OCI-LY7 (cell line): ENCODE results near the gene TTLL1.

Experiments used
- EZH2phosphoT487 ChIP-seq: fragments of 200-600 bp; sonication (generic); IDR thresholded peaks from 2 replicates; pipeline ENCODE4 v1.6.1; 2018; ENCODE audit warnings: low read depth, borderline replicate concordance, mild to moderate bottlenecking, mixed run types, antibody characterized with exemption, low read length, moderate library complexity, mixed read lengths
- TF ChIP-seq, protein P1 (sequence below): fragments of 200-600 bp; sonication (generic); conservative IDR thresholded peaks from 2 replicates; pipeline ENCODE4 v1.5.1; 2014; ENCODE audit warnings: mild to moderate bottlenecking, antibody characterized with exemption, low read length, moderate library complexity, mixed read lengths

GRCh38 chr22:43053176-43053575, 36.0 kb downstream of the TTLL1 start:
- TF ChIP-seq, protein P1, sequence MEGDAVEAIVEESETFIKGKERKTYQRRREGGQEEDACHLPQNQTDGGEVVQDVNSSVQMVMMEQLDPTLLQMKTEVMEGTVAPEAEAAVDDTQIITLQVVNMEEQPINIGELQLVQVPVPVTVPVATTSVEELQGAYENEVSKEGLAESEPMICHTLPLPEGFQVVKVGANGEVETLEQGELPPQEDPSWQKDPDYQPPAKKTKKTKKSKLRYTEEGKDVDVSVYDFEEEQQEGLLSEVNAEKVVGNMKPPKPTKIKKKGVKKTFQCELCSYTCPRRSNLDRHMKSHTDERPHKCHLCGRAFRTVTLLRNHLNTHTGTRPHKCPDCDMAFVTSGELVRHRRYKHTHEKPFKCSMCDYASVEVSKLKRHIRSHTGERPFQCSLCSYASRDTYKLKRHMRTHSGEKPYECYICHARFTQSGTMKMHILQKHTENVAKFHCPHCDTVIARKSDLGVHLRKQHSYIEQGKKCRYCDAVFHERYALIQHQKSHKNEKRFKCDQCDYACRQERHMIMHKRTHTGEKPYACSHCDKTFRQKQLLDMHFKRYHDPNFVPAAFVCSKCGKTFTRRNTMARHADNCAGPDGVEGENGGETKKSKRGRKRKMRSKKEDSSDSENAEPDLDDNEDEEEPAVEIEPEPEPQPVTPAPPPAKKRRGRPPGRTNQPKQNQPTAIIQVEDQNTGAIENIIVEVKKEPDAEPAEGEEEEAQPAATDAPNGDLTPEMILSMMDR = peak; percentile 57
- no peak for TF ChIP-seq EZH2phosphoT487
